ENCODE results near the gene MUC7. TPM values are rescaled to one million over a fixed set of nuclear protein-coding genes. Genes with fewer than 3 reads are reported as not detected.

The MUC7 gene
- total RNA-seq (not detected in 2 replicates), polyA plus RNA-seq (not detected in 2 replicates), polyA minus RNA-seq (ENCODE audit: low replicate concordance) (not detected in 2 replicates)
- polyA plus RNA-seq (2012): not detected in 2 replicates

DNA sequence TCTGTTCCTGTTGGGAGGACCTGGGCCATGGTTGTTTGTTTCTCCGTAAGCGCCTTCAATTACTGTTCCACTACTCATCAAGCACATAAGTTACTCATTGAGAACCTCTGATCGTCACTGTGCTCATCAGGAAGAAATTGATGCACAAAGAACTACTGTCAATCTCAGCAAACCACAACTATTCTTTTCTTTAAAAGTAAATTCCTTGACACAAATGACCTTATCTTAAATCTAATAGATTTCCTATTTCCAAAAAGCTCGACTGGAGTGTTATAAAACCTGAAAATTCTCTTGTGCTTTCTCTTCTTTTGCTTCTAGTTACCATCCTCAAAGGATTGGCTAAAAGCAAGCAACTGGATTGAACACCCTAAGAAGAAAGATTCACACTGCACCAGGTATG, at the start of gene MUC7:
MUC7 (plus strand) TSS at position 301 of the 400 bp plus-strand sequence. CDS start 1,825 bp downstream, outside the sequence.
- Histone ChIP-seq H3K36me3 (ENCODE audit: control insufficient read depth, insufficient read depth, low read length) (no peaks in the 10 kb centered on the region), H3K9me3 (ENCODE audit: control insufficient read depth, insufficient read depth, low read depth, low read length) (no peaks in the 10 kb centered on the region), H3K9ac (ENCODE audit: insufficient read depth, low read length) (no peak within 1 kb of the TSS), H3K4me1 (ENCODE audit: control insufficient read depth, extremely low read depth, insufficient read depth, low read length) (no peaks in the 10 kb centered on the region), H2AFZ (ENCODE audit: low read length) (no peak within 1 kb of the TSS), H3K79me2 (ENCODE audit: control insufficient read depth, insufficient read depth, low read length) (no peaks in the 10 kb centered on the region), H3K27ac (ENCODE audit: insufficient read depth, low read length) (no peak within 1 kb of the TSS), H3K4me2 (ENCODE audit: extremely low read depth, insufficient read depth, low read length) (no peak within 1 kb of the TSS), H3K4me3 (replicated peaks in 1 of 4; ENCODE audit: control extremely low read depth in 1 of 4, insufficient read depth in 1 of 4, low read depth in 3 of 4, low read length in 4 of 4) (no peak within 1 kb of the TSS), H4K20me1 (ENCODE audit: control insufficient read depth, extremely low read depth, insufficient read depth, low read length) (no peaks in the 10 kb centered on the region), H3K27me3 (ENCODE audit: control insufficient read depth, insufficient read depth, low read length) (no peaks in the 10 kb centered on the region)
- TF ChIP-seq EZH2 (IDR thresholded peaks at IDR 0.05; ENCODE audit: low read length, missing control alignments): no peak
- TF ChIP-seq, protein P1, sequence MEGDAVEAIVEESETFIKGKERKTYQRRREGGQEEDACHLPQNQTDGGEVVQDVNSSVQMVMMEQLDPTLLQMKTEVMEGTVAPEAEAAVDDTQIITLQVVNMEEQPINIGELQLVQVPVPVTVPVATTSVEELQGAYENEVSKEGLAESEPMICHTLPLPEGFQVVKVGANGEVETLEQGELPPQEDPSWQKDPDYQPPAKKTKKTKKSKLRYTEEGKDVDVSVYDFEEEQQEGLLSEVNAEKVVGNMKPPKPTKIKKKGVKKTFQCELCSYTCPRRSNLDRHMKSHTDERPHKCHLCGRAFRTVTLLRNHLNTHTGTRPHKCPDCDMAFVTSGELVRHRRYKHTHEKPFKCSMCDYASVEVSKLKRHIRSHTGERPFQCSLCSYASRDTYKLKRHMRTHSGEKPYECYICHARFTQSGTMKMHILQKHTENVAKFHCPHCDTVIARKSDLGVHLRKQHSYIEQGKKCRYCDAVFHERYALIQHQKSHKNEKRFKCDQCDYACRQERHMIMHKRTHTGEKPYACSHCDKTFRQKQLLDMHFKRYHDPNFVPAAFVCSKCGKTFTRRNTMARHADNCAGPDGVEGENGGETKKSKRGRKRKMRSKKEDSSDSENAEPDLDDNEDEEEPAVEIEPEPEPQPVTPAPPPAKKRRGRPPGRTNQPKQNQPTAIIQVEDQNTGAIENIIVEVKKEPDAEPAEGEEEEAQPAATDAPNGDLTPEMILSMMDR (conservative IDR thresholded peaks at IDR 0.05 in 1 of 2, IDR thresholded peaks at IDR 0.05 in 1 of 2; ENCODE audit: low read depth in 1 of 2, low read length in 2 of 2): no peak
- DNase-seq (ENCODE audit: low read depth in 2 of 2): no peak

DNA sequence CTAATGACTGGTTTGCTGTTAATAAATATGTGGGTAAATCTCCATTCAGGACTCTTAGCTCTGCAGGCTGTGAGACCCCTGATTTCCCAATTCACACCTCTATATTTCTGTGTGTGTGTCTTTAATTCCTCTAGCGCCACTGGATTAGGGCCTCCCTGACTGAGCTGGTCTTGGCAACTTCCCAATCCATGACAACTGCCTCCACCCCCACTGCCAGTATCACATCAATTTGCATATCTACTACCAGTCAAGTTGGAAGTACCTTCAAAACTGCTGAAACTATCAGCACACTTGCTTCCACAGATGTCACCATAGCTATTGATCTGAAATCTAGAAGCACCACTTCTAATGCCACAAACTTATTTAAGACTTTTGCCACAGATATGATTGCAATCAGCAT, 46.7 kb upstream of the MUC7 start:
- no peak overlapping the region for H2AFZ ChIP-seq (ENCODE audit: low read length)
- no peaks in the 10 kb centered on the region for H3K9me3 ChIP-seq (ENCODE audit: control insufficient read depth, insufficient read depth, low read depth, low read length)
- no peaks in the 10 kb centered on the region for H3K36me3 ChIP-seq (ENCODE audit: control insufficient read depth, insufficient read depth, low read length)
- H4K20me1 ChIP-seq (ENCODE audit: control insufficient read depth, extremely low read depth, insufficient read depth, low read length): no peaks in the 10 kb centered on the region
- no peak overlapping the region for H3K4me3 ChIP-seq (replicated peaks in 1 of 4; ENCODE audit: control extremely low read depth in 1 of 4, insufficient read depth in 1 of 4, low read depth in 3 of 4, low read length in 4 of 4)
- no peak overlapping the region for H3K4me2 ChIP-seq (ENCODE audit: extremely low read depth, insufficient read depth, low read length)
- no peaks in the 10 kb centered on the region for H3K27me3 ChIP-seq (ENCODE audit: control insufficient read depth, insufficient read depth, low read length)
- H3K9ac ChIP-seq (ENCODE audit: insufficient read depth, low read length): no peak overlapping the region
- H3K27ac ChIP-seq (ENCODE audit: insufficient read depth, low read length): no peak overlapping the region
- no peaks in the 10 kb centered on the region for H3K4me1 ChIP-seq (ENCODE audit: control insufficient read depth, extremely low read depth, insufficient read depth, low read length)
- no peak for TF ChIP-seq EZH2 (IDR thresholded peaks at IDR 0.05; ENCODE audit: low read length, missing control alignments)
- TF ChIP-seq, protein P1 (conservative IDR thresholded peaks at IDR 0.05 in 1 of 2, IDR thresholded peaks at IDR 0.05 in 1 of 2; ENCODE audit: low read depth in 1 of 2, low read length in 2 of 2): no peak
- DNase-seq (ENCODE audit: low read depth in 2 of 2): no peak
- H3K79me2 ChIP-seq (ENCODE audit: control insufficient read depth, insufficient read depth, low read length): no peaks in the 10 kb centered on the region

DNA sequence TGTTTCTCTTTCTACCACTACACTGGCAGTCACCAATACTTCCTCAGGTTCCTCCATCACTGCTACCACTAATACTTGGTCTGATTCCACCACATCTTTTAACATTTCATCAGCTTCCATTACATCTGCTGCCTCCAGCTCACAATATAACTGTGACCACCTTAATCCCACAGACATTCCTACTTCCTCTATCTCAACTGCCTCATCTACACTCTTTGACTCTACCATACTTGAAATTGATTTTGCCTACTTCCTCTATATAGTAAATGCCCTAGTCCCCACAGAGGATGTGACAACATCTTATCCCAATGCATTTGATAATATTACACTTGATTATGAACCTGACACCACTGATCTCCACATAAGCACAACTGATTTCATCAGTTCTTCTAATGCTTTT, 45.2 kb upstream of the MUC7 start:
- no peak overlapping the region for H3K27ac ChIP-seq (ENCODE audit: insufficient read depth, low read length)
- no peaks in the 10 kb centered on the region for H3K36me3 ChIP-seq (ENCODE audit: control insufficient read depth, insufficient read depth, low read length)
- no peak for DNase-seq (ENCODE audit: low read depth in 2 of 2)
- H3K9ac ChIP-seq (ENCODE audit: insufficient read depth, low read length): no peak overlapping the region
- H3K4me3 ChIP-seq (replicated peaks in 1 of 4; ENCODE audit: control extremely low read depth in 1 of 4, insufficient read depth in 1 of 4, low read depth in 3 of 4, low read length in 4 of 4): no peak overlapping the region
- H2AFZ ChIP-seq (ENCODE audit: low read length): no peak overlapping the region
- TF ChIP-seq, protein P1 (conservative IDR thresholded peaks at IDR 0.05 in 1 of 2, IDR thresholded peaks at IDR 0.05 in 1 of 2; ENCODE audit: low read depth in 1 of 2, low read length in 2 of 2): no peak
- no peak overlapping the region for H3K4me2 ChIP-seq (ENCODE audit: extremely low read depth, insufficient read depth, low read length)
- H4K20me1 ChIP-seq (ENCODE audit: control insufficient read depth, extremely low read depth, insufficient read depth, low read length): no peaks in the 10 kb centered on the region
- no peaks in the 10 kb centered on the region for H3K9me3 ChIP-seq (ENCODE audit: control insufficient read depth, insufficient read depth, low read depth, low read length)
- no peaks in the 10 kb centered on the region for H3K4me1 ChIP-seq (ENCODE audit: control insufficient read depth, extremely low read depth, insufficient read depth, low read length)
- no peaks in the 10 kb centered on the region for H3K79me2 ChIP-seq (ENCODE audit: control insufficient read depth, insufficient read depth, low read length)
- no peaks in the 10 kb centered on the region for H3K27me3 ChIP-seq (ENCODE audit: control insufficient read depth, insufficient read depth, low read length)

Data from fibroblast of lung (primary cell).